Urinary bladder (tissue), 4 donors: ENCODE results near the gene CCDC57. TPM values are rescaled to one million over a fixed set of nuclear protein-coding genes. Genes with fewer than 3 reads are reported as not detected.

ENCODE experiments used
- DNase-seq: peaks from one replicate; pipeline ENCODE4 v3.0.0-alpha.2; 2015; ENCODE audit errors: extremely low spot score
- H3K27ac ChIP-seq: one replicate; pipeline ENCODE4 v1.5.1; 2013; ENCODE audit warnings: low read depth, mild to moderate bottlenecking, moderate library complexity
- H3K36me3 ChIP-seq: one replicate; pipeline ENCODE4 v1.6.1; 2013; ENCODE audit warnings: mild to moderate bottlenecking, moderate library complexity; ENCODE audit not compliant: insufficient read depth
- H3K4me1 ChIP-seq: one replicate; pipeline ENCODE4 v1.6.1; 2013; ENCODE audit warnings: mild to moderate bottlenecking, moderate library complexity; ENCODE audit not compliant: insufficient read depth
- H3K4me3 ChIP-seq: one replicate; pipeline ENCODE4 v1.5.1; 2013; ENCODE audit warnings: low read depth, low read length
- WGBS: extraction: QIAGEN DNeasy Blood & Tissue Kit; methylation state at CpG from one replicate; pipeline ENCODE4 v1.1.7; 2013; 5-methylcytosine and 5-hydroxymethylcytosine counted together
- polyA plus RNA-seq: library from polyadenylated mRNA; stranded (reverse); fragments of 200-250 nt; gene quantifications from one replicate; pipeline ENCODE4 v1.2.3, GENCODE V29; 2013
- total RNA-seq: library from RNA; depleted of rRNA; stranded (reverse); fragments of >200 nt; gene quantifications from one replicate; pipeline ENCODE4 v1.2.3, GENCODE V29; 2014
- donor health status: healthy with polysubstance abuse.
- donor health status: healthy.

CCDC57 gene
- total and polyA plus RNA-seq, 2 donors, result 23.7 to 25.9 TPM

DNA sequence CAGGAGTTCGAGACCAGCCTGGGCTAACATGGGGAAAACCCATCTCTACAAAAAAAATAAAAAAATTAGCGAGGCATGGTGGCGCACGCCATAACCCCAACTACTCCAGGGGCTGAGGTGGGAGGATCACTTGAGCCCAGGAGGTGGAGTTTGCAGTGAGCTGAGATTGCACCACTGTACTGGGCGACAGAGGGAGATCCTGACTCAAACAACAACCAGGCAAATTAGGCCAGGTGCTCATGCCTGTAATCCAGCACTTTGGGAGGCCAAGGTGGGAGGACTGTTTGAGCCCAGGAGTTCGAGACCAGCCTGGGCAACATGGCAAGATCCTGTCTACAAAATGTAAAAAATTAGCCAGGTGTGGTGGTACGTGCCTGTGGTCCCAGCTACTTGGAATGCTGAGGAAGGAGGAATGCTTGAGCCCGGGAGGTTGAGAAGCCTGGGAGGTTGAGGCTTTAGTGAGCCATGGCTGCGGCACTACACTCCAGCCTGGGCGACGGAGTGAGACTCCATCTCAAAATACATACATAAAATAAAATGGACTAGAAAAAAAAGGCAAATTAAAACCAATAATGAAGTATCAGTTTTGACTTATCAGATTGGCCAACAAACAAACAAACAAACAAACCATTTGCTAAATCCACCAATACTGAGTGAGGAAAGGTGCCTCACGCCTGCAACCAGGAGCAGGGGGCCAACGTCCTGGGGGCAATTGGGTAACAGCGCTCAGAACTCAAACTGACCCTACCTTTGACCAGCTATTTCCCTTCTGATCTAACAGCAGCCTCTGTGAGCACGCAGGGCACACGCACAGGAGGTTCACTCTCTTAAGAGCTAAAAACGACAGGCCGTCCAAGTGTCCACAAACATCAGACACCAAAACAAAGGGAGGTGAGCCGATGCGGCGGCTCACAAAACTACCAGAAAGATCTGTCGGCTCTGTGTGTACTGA, 95.2 kb downstream of the CCDC57 start:
- WGBS, result 91% methylated on average over 22 of the region's 22 CpGs
- H3K27ac ChIP-seq, result no peak overlapping the region
- no peak for DNase-seq
- H3K36me3 ChIP-seq, result no peaks in the 10 kb centered on the region
- H3K4me3 ChIP-seq, result no peak overlapping the region
- H3K4me1 ChIP-seq, result no peaks in the 10 kb centered on the region

GRCh38 chr17:82116246-82116645, 96.4 kb downstream of the CCDC57 start:
- Histone ChIP-seq H3K27ac (no peak overlapping the region), H3K4me3 (no peak overlapping the region), H3K36me3 (no peaks in the 10 kb centered on the region), H3K4me1 (no peaks in the 10 kb centered on the region)
- 78% methylated on average over 6 of the region's 6 CpGs for WGBS
- DNase-seq, result no peak

- H3K4me1 ChIP-seq, result no peaks in the 10 kb centered on the region
- no peak overlapping the region for H3K27ac ChIP-seq
- 94% methylated on average over 9 of the region's 9 CpGs for WGBS
- H3K36me3 ChIP-seq, result no peaks in the 10 kb centered on the region
- DNase-seq, result no peak
- H3K4me3 ChIP-seq, result no peak overlapping the region
Measured at GRCh38 chr17:82114872-82115271, 97.8 kb downstream of the CCDC57 start.

DNA sequence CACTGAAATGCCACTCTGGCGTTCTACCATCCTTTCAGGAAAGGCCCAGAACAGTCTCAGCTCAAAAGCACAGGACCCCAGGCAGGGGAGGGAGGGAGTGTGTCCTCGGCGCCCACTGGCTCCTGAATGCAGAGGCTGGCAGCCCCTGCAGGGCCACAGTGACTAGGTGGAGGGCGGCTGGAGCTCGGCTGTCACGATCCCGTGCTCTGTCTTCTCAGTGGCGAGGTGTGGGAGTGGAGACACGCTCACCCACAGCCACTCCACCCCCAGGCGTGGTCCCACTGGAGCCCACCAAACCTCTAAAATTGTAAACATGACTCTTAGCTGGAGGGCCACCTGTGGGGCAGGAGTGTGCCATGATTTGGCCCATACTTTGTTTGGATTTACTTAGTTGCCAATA, 98.2 kb downstream of the CCDC57 start:
- Histone ChIP-seq H3K4me1 (no peaks in the 10 kb centered on the region), H3K27ac (no peak overlapping the region), H3K36me3 (no peaks in the 10 kb centered on the region), H3K4me3 (no peak overlapping the region)
- DNase-seq, result no peak
- 95% methylated on average over 10 of the region's 10 CpGs for WGBS

DNA sequence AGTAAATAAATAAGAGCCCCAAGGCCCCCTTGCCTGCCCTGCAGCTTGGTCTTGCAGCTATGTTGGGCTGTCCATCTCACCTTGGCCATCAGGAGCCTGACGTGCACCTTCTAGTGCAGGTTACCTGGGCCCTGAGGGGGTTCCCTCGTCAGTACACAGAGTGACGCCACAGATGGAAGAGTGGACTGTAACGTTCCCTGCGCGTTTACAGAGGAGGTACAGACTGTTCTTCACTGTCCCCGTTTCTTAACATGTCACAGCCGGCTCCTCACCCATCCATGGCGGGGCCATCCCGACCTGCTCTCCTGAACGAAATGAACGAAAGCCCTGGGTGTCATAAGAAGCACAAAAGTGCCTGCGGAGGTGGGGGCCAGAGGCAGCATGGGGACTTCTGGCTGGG, 98.7 kb downstream of the CCDC57 start:
- Histone ChIP-seq H3K36me3 (no peaks in the 10 kb centered on the region), H3K4me3 (no peak overlapping the region), H3K27ac (no peak overlapping the region), H3K4me1 (no peaks in the 10 kb centered on the region)
- no peak for DNase-seq
- 92% methylated on average over 13 of the region's 13 CpGs for WGBS

- WGBS, result 87% methylated on average over 9 of the region's 9 CpGs
- no peaks in the 10 kb centered on the region for H3K36me3 ChIP-seq
- no peak overlapping the region for H3K4me3 ChIP-seq
- no peak overlapping the region for H3K27ac ChIP-seq
- DNase-seq, result no peak
- H3K4me1 ChIP-seq, result no peaks in the 10 kb centered on the region
Measured at GRCh38 chr17:82113422-82113821, 99.2 kb downstream of the CCDC57 start.

GRCh38 chr17:82112914-82113311, 99.7 kb downstream of the CCDC57 start:
- H3K36me3 ChIP-seq, result no peaks in the 10 kb centered on the region
- H3K27ac ChIP-seq, result no peak overlapping the region
- 91% methylated on average over 6 of the region's 6 CpGs for WGBS
- no peak overlapping the region for H3K4me3 ChIP-seq
- DNase-seq, result no peak
- H3K4me1 ChIP-seq, result no peaks in the 10 kb centered on the region

DNA sequence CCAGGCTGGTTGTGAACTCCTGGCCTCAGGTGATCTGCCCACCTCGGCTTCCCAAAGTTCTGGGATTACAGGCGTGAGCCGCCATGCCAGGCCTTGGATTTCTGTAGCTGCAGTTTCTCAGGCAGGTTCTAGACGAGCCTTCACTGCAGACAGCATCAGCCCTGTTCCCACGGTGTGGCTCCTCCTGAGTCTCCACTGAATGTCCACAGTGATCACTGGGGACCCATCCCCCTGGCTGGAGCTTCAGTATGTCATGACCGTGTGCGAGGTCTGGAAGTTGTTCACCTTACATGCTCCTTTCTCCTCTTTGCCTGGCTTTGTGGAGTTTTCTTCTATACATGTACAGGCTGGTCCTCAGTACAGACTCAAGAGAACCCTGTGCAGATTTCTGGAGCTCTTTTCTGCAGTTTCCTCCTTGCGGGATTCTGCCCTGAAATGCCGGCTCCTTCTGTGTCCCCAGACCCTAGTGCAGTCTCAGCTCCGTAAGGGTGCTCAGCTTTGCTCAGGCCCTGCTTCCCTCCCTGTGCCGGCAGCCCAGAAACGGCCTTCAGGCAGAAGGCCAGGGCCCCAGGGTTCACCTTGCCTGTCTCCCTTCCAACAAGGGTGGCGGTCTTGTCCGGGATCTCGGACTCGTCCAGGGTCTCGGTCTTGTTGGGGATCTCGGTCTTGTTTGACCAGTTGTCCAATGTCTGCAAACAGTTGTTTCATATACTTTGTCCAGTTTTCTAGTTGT, 100.3 kb downstream of the CCDC57 start:
- no peak for DNase-seq
- Histone ChIP-seq H3K4me1 (no peaks in the 10 kb centered on the region), H3K36me3 (no peaks in the 10 kb centered on the region), H3K4me3 (no peak overlapping the region), H3K27ac (no peak overlapping the region)
- 92% methylated on average over 18 of the region's 18 CpGs for WGBS

GRCh38 chr17:82110298-82110697, 102.3 kb downstream of the CCDC57 start:
- Histone ChIP-seq H3K4me1 (no peaks in the 10 kb centered on the region), H3K27ac (no peak overlapping the region), H3K4me3 (no peak overlapping the region), H3K36me3 (no peaks in the 10 kb centered on the region)
- DNase-seq, result peak; percentile 46
- WGBS, result 82% methylated on average over 3 of the region's 3 CpGs

- no peak for DNase-seq
- Histone ChIP-seq H3K4me3 (no peak overlapping the region), H3K36me3 (no peaks in the 10 kb centered on the region), H3K4me1 (no peaks in the 10 kb centered on the region), H3K27ac (no peak overlapping the region)
- 84% methylated on average over 14 of the region's 14 CpGs for WGBS
Measured at GRCh38 chr17:82108961-82109475, 103.6 kb downstream of the CCDC57 start.

- WGBS, result 70% methylated on average over 19 of the region's 19 CpGs
- H3K4me1 ChIP-seq, result no peaks in the 10 kb centered on the region
- H3K27ac ChIP-seq, result no peak overlapping the region
- H3K36me3 ChIP-seq, result no peaks in the 10 kb centered on the region
- no peak for DNase-seq
- H3K4me3 ChIP-seq, result no peak overlapping the region
Measured at GRCh38 chr17:82108496-82108945, 104.1 kb downstream of the CCDC57 start.

GRCh38 chr17:82108038-82108437, 104.6 kb downstream of the CCDC57 start:
- Histone ChIP-seq H3K4me3 (no peak overlapping the region), H3K4me1 (no peaks in the 10 kb centered on the region), H3K27ac (no peak overlapping the region), H3K36me3 (no peaks in the 10 kb centered on the region)
- DNase-seq, result no peak
- 73% methylated on average over 14 of the region's 14 CpGs for WGBS

DNA sequence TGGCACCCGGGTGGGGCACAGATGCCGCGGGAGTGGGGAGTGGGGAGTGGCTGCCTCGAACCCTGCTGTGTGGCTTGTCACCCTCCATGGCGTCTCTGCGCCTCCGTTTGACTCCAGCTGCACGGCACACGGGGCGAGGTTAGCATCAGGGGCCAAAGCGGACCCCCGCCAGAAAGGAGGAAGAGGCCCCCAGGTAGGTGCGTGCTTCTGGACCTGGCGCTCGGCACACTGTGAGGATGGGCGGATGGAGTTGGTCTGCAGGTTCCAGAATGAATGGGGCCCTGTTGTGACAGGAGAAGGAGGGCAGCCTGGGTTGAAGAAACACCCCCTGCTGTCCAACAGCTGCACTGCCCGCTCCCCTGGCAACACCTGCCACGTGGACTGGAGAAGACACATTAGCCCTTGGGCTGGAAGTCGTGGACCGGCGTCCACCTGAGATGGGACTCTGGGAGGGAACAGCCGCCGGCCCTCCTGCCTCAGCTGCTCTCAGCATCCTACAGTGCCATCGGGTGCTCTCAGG, 105.2 kb downstream of the CCDC57 start:
- no peak overlapping the region for H3K4me3 ChIP-seq
- WGBS, result 85% methylated on average over 24 of the region's 24 CpGs
- no peak overlapping the region for H3K27ac ChIP-seq
- H3K4me1 ChIP-seq, result no peaks in the 10 kb centered on the region
- DNase-seq, result no peak
- no peaks in the 10 kb centered on the region for H3K36me3 ChIP-seq
